SJCRH30 (cell line): ENCODE results near the gene PHLDB1. TPM values are rescaled to one million over a fixed set of nuclear protein-coding genes. Genes with fewer than 3 reads are reported as not detected.

Experiments
- DNase-seq, 2 experiments: peaks; one replicate each; pipeline ENCODE4 v3.0.0-alpha.2; 2015 to 2020
- H3K27ac ChIP-seq: fragments of 250-450 bp; sonication (Bioruptor Pico); 2 replicates; pipeline ENCODE4 v1.5.1; 2020; ENCODE audit warnings: mild to moderate bottlenecking, moderate library complexity
- H3K27me3 ChIP-seq: fragments of 250-450 bp; sonication (Bioruptor Pico); 2 replicates; pipeline ENCODE4 v1.5.1; 2020; ENCODE audit warnings: mild to moderate bottlenecking, moderate library complexity
- H3K36me3 ChIP-seq: fragments of 250-450 bp; sonication (Bioruptor Pico); 2 replicates; pipeline ENCODE4 v1.5.1; 2020; ENCODE audit warnings: mild to moderate bottlenecking, moderate library complexity
- H3K4me1 ChIP-seq: fragments of 250-450 bp; sonication (Bioruptor Pico); 2 replicates; pipeline ENCODE4 v1.5.1; 2020; ENCODE audit warnings: mild to moderate bottlenecking, moderate library complexity
- H3K4me3 ChIP-seq: fragments of 250-450 bp; sonication (Bioruptor Pico); 2 replicates; pipeline ENCODE4 v1.5.1; 2020; ENCODE audit warnings: mild to moderate bottlenecking, moderate library complexity
- H3K9me3 ChIP-seq: fragments of 250-450 bp; sonication (Bioruptor Pico); replicated peaks from 2 replicates; pipeline ENCODE4 v1.5.1; 2020; ENCODE audit warnings: mild to moderate bottlenecking, moderate library complexity
- total RNA-seq: library from RNA; depleted of rRNA; stranded (reverse); fragments of >200 nt; shearing (Covaris generic); gene quantifications from 2 replicates; pipeline ENCODE4 v1.2.3, GENCODE V29; 2014; rRNA removed

Gene PHLDB1
- total RNA-seq, 1 experiment from 2014 or later, result 21.6 TPM

DNA sequence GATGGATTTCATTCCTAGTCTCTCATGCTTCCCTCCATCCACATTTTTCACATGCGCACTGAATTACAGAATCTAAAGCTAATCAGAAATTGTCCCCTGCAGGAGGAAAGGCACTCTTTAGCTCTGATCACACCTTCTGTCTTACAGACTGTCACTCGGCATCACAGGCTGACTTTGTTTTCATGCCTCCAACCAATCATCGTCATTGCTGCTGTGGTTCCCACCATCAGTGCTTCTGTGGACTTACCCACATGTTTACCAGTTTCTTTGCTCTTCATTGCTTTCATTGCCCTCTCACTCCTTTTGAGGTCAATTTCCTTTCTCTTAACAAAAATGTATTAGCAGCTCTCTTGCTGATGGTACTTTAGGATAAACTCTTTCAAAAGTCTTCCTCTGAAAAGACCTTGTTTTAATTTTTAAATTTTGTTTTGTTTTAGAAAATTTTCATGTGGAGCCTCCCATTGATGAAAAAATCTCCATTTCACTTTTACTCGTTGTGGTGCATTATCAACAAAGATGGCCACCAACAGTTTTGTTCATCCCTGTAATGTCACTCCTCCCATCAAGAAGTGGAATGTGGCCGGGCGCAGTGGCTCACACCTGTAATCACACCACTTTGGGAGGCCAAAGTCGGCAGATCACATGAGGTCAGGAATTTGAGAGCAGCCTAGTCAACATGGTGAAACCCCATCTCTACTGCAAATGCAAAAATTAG, 92.2 kb downstream of the PHLDB1 start:
- H3K9me3 ChIP-seq, result no peaks in the 10 kb centered on the region
- no peak for DNase-seq

DNA sequence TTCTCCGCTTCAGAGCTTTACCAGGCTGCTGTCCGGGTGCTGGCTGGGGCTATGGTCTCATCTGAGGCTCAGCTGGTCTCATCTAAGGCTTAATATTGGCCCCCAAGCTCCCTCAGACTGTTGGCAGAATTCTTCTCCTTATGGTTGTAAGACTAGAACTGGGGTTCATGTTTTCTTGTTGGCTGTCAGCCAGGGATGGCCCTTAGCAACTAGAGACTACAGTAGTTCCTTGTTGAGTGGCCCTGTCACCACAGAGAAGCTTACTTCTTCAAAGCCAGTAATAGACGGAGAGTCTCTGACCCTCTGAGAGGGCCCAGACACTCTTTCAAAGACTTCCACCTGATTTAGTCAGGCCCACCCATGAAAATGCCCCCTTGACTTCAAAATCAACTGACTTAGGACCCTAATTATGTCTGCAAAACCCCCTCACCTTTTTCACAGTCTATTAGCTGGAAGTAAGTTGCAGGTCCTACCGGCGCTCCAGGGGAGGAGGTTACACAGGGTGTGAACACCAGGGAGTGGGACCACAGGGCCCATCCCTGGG, 96.2 kb downstream of the PHLDB1 start:
- H3K27me3 ChIP-seq, result no peaks in the 10 kb centered on the region; the same call in 1 of the 2 replicates
- no peaks in the 10 kb centered on the region for H3K9me3 ChIP-seq
- no peak overlapping the region for H3K4me3 ChIP-seq
- H3K4me1 ChIP-seq, result no peaks in the 10 kb centered on the region; the same call in 1 of the 2 replicates
- no peaks in the 10 kb centered on the region for H3K36me3 ChIP-seq
- peak in 1 of 2 experiments; percentile 33 for DNase-seq
- H3K27ac ChIP-seq, result no peak overlapping the region

More for the DNA sequence above, 92.2 kb downstream of the PHLDB1 start:
- H3K27ac ChIP-seq, result no peak overlapping the region
- H3K36me3 ChIP-seq, result no peaks in the 10 kb centered on the region
- H3K27me3 ChIP-seq, result no peaks in the 10 kb centered on the region; the same call in 1 of the 2 replicates
- no peaks in the 10 kb centered on the region for H3K4me1 ChIP-seq
- H3K4me3 ChIP-seq, result no peak overlapping the region

DNA sequence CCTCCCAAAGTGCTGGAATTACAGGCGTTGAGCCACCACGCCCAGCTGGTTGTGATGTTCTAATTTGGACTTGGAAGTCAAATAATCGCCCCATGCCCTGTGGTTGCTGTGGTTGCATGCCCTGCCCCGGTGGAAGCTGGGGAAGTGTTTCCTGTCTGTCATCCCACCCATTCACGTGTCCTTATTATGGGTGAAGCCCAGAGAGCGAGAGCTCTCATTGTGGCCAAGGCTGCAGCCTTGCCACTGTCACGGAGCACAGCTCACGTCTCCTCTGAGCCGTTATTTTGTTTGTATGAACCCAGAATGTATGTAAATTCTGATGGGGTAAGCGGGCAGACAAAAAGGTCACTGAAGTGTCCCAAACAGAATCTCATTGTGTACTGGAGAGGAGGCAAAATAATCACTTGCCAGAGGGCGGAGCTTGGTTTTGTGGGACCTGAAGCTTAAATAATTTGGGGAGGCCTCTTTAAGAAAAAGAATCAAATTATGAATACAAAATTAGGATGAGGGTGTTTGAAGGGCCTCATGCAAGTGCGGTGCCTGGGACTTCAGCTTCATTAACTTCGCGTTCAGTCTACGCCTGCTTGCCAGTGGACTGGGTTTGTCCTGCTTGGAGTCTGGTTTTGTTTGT, 97.8 kb downstream of the PHLDB1 start:
- Histone ChIP-seq H3K4me1 (no peaks in the 10 kb centered on the region; the same call in 1 of the 2 replicates), H3K4me3 (peak overlapping the region; percentile 25), H3K36me3 (no peaks in the 10 kb centered on the region), H3K27me3 (no peaks in the 10 kb centered on the region; the same call in 1 of the 2 replicates), H3K9me3 (no peaks in the 10 kb centered on the region), H3K27ac (no peak overlapping the region)
- peak; percentile 55 to 62 for DNase-seq

DNA sequence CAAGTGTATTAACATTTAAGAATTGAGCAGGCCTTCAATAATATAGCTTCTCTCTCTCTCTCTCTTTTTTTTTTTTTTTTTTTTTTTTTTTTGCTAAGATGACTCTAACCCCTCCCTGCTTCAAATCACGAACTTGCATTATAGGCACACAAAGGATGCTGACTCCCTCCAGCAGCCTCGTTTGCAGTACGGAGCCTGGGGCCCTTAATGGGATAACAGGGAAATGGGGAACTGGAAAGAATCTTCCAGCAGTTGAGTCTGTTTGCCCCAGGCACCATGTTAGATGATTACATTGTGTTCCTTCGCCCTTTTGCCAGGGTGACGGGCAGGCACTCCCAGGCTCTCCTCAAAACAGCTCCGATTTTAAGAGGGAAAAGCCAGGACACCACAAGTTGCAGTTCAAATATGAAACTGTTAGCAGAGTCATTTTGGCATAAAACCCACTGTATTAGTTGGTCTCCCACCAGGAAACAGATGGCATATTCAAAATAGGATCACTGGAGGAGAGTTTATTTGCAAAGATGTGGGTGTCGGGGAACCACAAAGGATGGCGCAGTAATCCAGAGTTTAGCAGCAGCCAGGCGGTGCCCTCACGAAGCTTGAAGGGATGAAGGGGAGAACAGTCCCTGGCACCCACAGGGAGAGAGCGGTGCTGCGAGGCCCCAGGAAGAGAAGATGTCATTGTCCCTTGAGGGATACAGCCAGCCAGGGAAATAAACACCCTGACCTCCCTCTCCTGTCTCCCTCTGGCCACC, 98.6 kb downstream of the PHLDB1 start:
- Histone ChIP-seq H3K9me3 (no peaks in the 10 kb centered on the region), H3K4me1 (no peaks in the 10 kb centered on the region; the same call in 1 of the 2 replicates), H3K27me3 (no peaks in the 10 kb centered on the region; the same call in 1 of the 2 replicates), H3K27ac (no peak overlapping the region), H3K4me3 (peak overlapping the region; percentile 20), H3K36me3 (no peaks in the 10 kb centered on the region)
- DNase-seq, result peak in 1 of 2 experiments; percentile 31

DNA sequence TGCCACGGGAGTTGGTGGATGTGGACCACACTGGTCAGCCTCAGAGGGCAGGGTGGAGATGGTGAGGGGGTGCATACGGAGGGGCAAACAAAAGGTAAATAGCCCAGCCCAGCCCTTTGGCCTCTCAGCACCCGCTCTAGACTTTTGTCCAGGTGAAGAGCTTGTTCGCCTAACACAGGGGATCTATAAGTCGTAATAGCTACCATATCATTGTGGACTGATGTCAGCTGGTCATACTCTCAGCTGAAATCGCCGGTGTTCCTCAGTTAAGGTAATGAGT, 99.1 kb downstream of the PHLDB1 start:
- Histone ChIP-seq H3K27me3 (no peaks in the 10 kb centered on the region; the same call in 1 of the 2 replicates), H3K4me3 (no peak overlapping the region), H3K27ac (no peak overlapping the region), H3K4me1 (no peaks in the 10 kb centered on the region; the same call in 1 of the 2 replicates), H3K9me3 (no peaks in the 10 kb centered on the region), H3K36me3 (no peaks in the 10 kb centered on the region)
- no peak for DNase-seq

Other genes starting within 250 kb of the PHLDB1 start
- 32.8 and 34.7 TPM in 2 replicates for gene UBE4A, start 248.0 kb upstream of the PHLDB1 start, total RNA-seq
- gene ATP5MG, start 206.0 kb upstream of the PHLDB1 start, total RNA-seq, result 165 and 191 TPM in 2 replicates
- 32.3 and 33.2 TPM in 2 replicates for gene KMT2A, start 171.1 kb upstream of the PHLDB1 start, total RNA-seq
- gene TTC36, start 80.1 kb upstream of the PHLDB1 start, total RNA-seq, result 0.47 TPM in 1 of 2 replicates, not detected in the other
- 8.5 and 8.7 TPM in 2 replicates for gene TMEM25, start 76.4 kb upstream of the PHLDB1 start, total RNA-seq
- 16.0 and 17.2 TPM in 2 replicates for gene IFT46, start 41.7 kb upstream of the PHLDB1 start, total RNA-seq
- 135 and 143 TPM in 2 replicates for gene ARCN1, start 35.2 kb upstream of the PHLDB1 start, total RNA-seq
- gene TREH, start 72.0 kb downstream of the PHLDB1 start, total RNA-seq, result not detected in 2 replicates
- 80.1 and 81.7 TPM in 2 replicates for gene DDX6, start 183.5 kb downstream of the PHLDB1 start, total RNA-seq